GM12878 (cell line): ENCODE measurements around the gene TTC16. TPM values are rescaled to one million over a fixed set of nuclear protein-coding genes. Genes with fewer than 3 reads are reported as not detected.

ENCODE experiments used
- ATAC-seq: fragments of 200-7000 bp; cut with Tn5 transposase; 3 replicates; pipeline ENCODE4 v1.9.1; 2020; ENCODE audit warnings: mild to moderate bottlenecking, moderate library complexity
- BruUV-seq: library from RNA; stranded (reverse); fragments of 400-500 nt; replicated peaks from 2 replicates; lab custom pipeline; 2021; lab: Mats Ljungman, UMichigan
- CTCF ChIA-PET: fragments of 300-600 bp; sonication (Branson Sonifier 250); formaldehyde crosslinking; extraction: SDS; loops from one replicate; lab custom pipeline; 2021; ENCODE audit warnings: inconsistent platforms; lab: Yijun Ruan, JAX
- POLR2A ChIA-PET: fragments of 350-600 bp; formaldehyde crosslinking; extraction: SDS; loops from one replicate; lab custom pipeline; 2021; ENCODE audit warnings: inconsistent platforms; lab: Charles Lee
- RAD21 ChIA-PET: fragments of 300-600 bp; sonication (Branson Sonifier 250); formaldehyde crosslinking; loops from one replicate; lab custom pipeline; 2023; ENCODE audit warnings: antibody characterized with exemption; ENCODE audit not compliant: unreplicated experiment; lab: Charles Lee
- SMC1A ChIA-PET: fragments of 300-600 bp; sonication (Branson Sonifier 250); formaldehyde crosslinking; loops from one replicate; lab custom pipeline; 2023; ENCODE audit not compliant: unreplicated experiment, uncharacterized antibody; lab: Charles Lee
- DNase-seq: peaks from one replicate; pipeline ENCODE4 v3.0.0-alpha.2; 2011; ENCODE audit warnings: low read depth, low spot score
- FAIRE-seq: peaks from 3 replicates; lab custom pipeline; 2011; peaks lifted over from hg19 to GRCh38; lab: Jason Lieb, UNC
- H2AFZ ChIP-seq: 2 replicates; pipeline ENCODE4 v1.6.0; 2011; ENCODE audit warnings: low read depth, low read length, control low read depth; ENCODE audit not compliant: control insufficient read depth
- H3K27ac ChIP-seq: 2 replicates; pipeline ENCODE4 v1.5.1; 2011; ENCODE audit warnings: control low read depth; ENCODE audit not compliant: control insufficient read depth, insufficient read depth
- H3K27me3 ChIP-seq, 2 experiments: replicated peaks in 1 of 2; 2 replicates each; pipeline versions ENCODE4 v1.6.0 to v1.6.1; 2011; ENCODE audit warnings: low read length in 1 of 2; ENCODE audit not compliant: control insufficient read depth in 2 of 2, insufficient read depth in 2 of 2
- H3K36me3 ChIP-seq, 2 experiments: 2 replicates each; pipeline ENCODE4 v1.5.1; 2011; ENCODE audit warnings: low read length in 1 of 2; ENCODE audit not compliant: control insufficient read depth in 2 of 2, insufficient read depth in 2 of 2
- H3K4me1 ChIP-seq: 2 replicates; pipeline ENCODE4 v1.6.1; 2011; ENCODE audit warnings: mild to moderate bottlenecking, low read length, moderate library complexity, mixed read lengths; ENCODE audit not compliant: control insufficient read depth, insufficient read depth
- H3K4me2 ChIP-seq: 2 replicates; pipeline ENCODE4 v1.6.0; 2011; ENCODE audit warnings: control low read depth; ENCODE audit not compliant: control insufficient read depth, insufficient read depth
- H3K4me3 ChIP-seq: fragments of 200-600 bp; sonication (generic); 2 replicates; pipeline ENCODE4 v1.5.1; 2016
- H3K79me2 ChIP-seq: 2 replicates; pipeline ENCODE4 v1.6.0; 2011; ENCODE audit warnings: low read length; ENCODE audit not compliant: control insufficient read depth, insufficient read depth
- H3K9ac ChIP-seq: 2 replicates; pipeline ENCODE4 v1.8.0; 2011; ENCODE audit warnings: low read length, control low read depth, mixed read lengths; ENCODE audit not compliant: control insufficient read depth, insufficient read depth
- H3K9me3 ChIP-seq: replicated peaks from 3 replicates; pipeline ENCODE4 v1.5.1; 2011; ENCODE audit warnings: mild to moderate bottlenecking, low read length; ENCODE audit not compliant: control insufficient read depth, insufficient read depth
- H4K20me1 ChIP-seq: 2 replicates; pipeline ENCODE4 v1.6.0; 2011; ENCODE audit not compliant: control insufficient read depth, insufficient read depth
- CBFB ChIP-seq: IDR thresholded peaks from 2 replicates; pipeline ENCODE4 v1.6.1; 2016; ENCODE audit warnings: antibody characterized with exemption, low read depth
- CREB1 ChIP-seq: IDR thresholded peaks from 2 replicates; pipeline ENCODE4 v1.6.1; 2012; ENCODE audit warnings: low read depth, mild to moderate bottlenecking, inconsistent platforms
- CTCF ChIP-seq, 3 experiments: IDR thresholded peaks in 2 of 3; conservative IDR thresholded peaks in 1 of 3; 2 replicates each; pipeline ENCODE4 v1.5.1; 2011; ENCODE audit warnings: low read depth in 3 of 3, low read length in 3 of 3, mild to moderate bottlenecking in 3 of 3, control low read depth in 2 of 3, moderate library complexity in 2 of 3, inconsistent platforms in 1 of 3, mixed read lengths in 1 of 3; ENCODE audit not compliant: control insufficient read depth in 2 of 3, insufficient read depth in 1 of 3; ENCODE audit errors: extremely low read depth in 1 of 3
- FOXK2 ChIP-seq: fragments of 450-650 bp; IDR thresholded peaks from 2 replicates; pipeline ENCODE4 v1.6.1; 2017; ENCODE audit warnings: mild to moderate bottlenecking, moderate library complexity
- IKZF1 ChIP-seq: fragments of 450-650 bp; conservative IDR thresholded peaks from 2 replicates; pipeline ENCODE4 v1.6.1; 2017; ENCODE audit warnings: antibody characterized with exemption, mild to moderate bottlenecking
- MAX ChIP-seq: IDR thresholded peaks from 2 replicates; pipeline ENCODE4 v1.6.1; 2012; ENCODE audit warnings: low read depth, low read length, improper control_type of control experiment
- NRF1 ChIP-seq: conservative IDR thresholded peaks from 2 replicates; pipeline ENCODE4 v1.6.1; 2011; ENCODE audit warnings: mild to moderate bottlenecking, low read depth, low read length, improper control_type of control experiment
- PKNOX1 ChIP-seq: fragments of 450-650 bp; IDR thresholded peaks from 2 replicates; pipeline ENCODE4 v1.6.1; 2016; ENCODE audit warnings: mild to moderate bottlenecking
- SMAD1 ChIP-seq: fragments of 450-650 bp; IDR thresholded peaks from 2 replicates; pipeline ENCODE4 v1.6.1; 2018; ENCODE audit warnings: mild to moderate bottlenecking, low read depth; ENCODE audit not compliant: partially characterized antibody
- SUZ12 ChIP-seq: fragments of 200-600 bp; sonication (generic); IDR thresholded peaks from one replicate; pipeline ENCODE4 v1.6.1; 2018; ENCODE audit warnings: antibody characterized with exemption, mild to moderate bottlenecking; ENCODE audit not compliant: unreplicated experiment
- ZNF24 ChIP-seq: fragments of 450-650 bp; IDR thresholded peaks from 2 replicates; pipeline ENCODE4 v1.6.1; 2017; ENCODE audit warnings: antibody characterized with exemption, mild to moderate bottlenecking
- ZNF384 ChIP-seq: IDR thresholded peaks from 2 replicates; pipeline ENCODE4 v1.6.1; 2012; ENCODE audit warnings: low read depth, mild to moderate bottlenecking, low read length, improper control_type of control experiment, borderline replicate concordance
- ZZZ3 ChIP-seq: IDR thresholded peaks from 2 replicates; pipeline ENCODE4 v1.6.1; 2011; ENCODE audit warnings: low read depth; ENCODE audit not compliant: control insufficient read depth, insufficient read length
- WGBS: methylation state at CpG from one replicate; pipeline ENCODE4 v1.1.6; 2016; ENCODE audit warnings: low lambda C conversion rate; ENCODE audit not compliant: insufficient replicate concordance, insufficient coverage; ENCODE audit errors: missing lambda C conversion rate; 5-methylcytosine and 5-hydroxymethylcytosine counted together
- in situ Hi-C: fragments of 300-500 bp; cut with MboI; formaldehyde crosslinking; loops from 9 replicates; pipeline ENCODE4 v1.14.3; 2018; ENCODE audit warnings: mixed read lengths
- intact Hi-C: fragments of 100-400 bp; cut with micrococcal nuclease; formaldehyde crosslinking; loops from one replicate; pipeline ENCODE4 v1.14.2; 2022; ENCODE audit not compliant: unreplicated experiment
- polyA plus RNA-seq, 11 experiments: library from polyadenylated mRNA; depleted of rRNA in 4 of 11; unstranded in 6 of 11; stranded (reverse) in 5 of 11; fragments of >200 nt; fragmentation: Nextera tagmentation in 4 of 11; fragmentation: Illumina TruSeq in 1 of 11; extraction: Ambion mirVana in 4 of 11; extraction: Trizol in 1 of 11; gene quantifications; 1 replicate in 1 of 11; 2 replicates in 10 of 11; pipeline versions ENCODE4 v1.2.1 to v1.2.3, GENCODE V29; 2011 to 2016; ENCODE audit warnings: inconsistent platforms in 2 of 11, missing spikeins in 2 of 11, low read depth in 1 of 11
- total RNA-seq, 4 experiments: library from RNA; depleted of rRNA in 3 of 4; stranded (reverse); fragments of >200 nt in 3 of 4; fragmentation: Illumina TruSeq in 1 of 4; extraction: Trizol in 1 of 4; gene quantifications; 2 replicates each; pipeline versions ENCODE4 v1.2.1 to v1.2.3, GENCODE V29; 2013 to 2021
- TF ChIP-seq, protein P1 (sequence below): fragments of 150-350 bp; IDR thresholded peaks from 2 replicates; pipeline ENCODE4 v1.6.1; 2016; ENCODE audit warnings: low read depth, low read length
- TF ChIP-seq, protein P2 (sequence below): fragments of 450-650 bp; IDR thresholded peaks from 2 replicates; pipeline ENCODE4 v1.6.1; 2017; ENCODE audit warnings: borderline replicate concordance

The TTC16 gene
- total and polyA plus RNA-seq, 10 of the 15 experiments (the other 5 are each of a cell fraction or from before 2014, with no cell fraction given), result 0.03 TPM; not detected in 9

GRCh38 chr9:127729522-127730256 is 13.8 kb downstream of the TTC16 start:
- Histone ChIP-seq H2AFZ (no peak overlapping the region), H3K79me2 (no peaks in the 10 kb centered on the region), H3K36me3 (no peaks in the 10 kb centered on the region), H3K9me3 (no peaks in the 10 kb centered on the region), H3K27ac (no peak overlapping the region), H3K4me1 (peaks cover 6% of the 10 kb centered on the region), H3K4me2 (no peak overlapping the region), H4K20me1 (no peaks in the 10 kb centered on the region), H3K27me3 (no peaks in the 10 kb centered on the region), H3K4me3 (no peak overlapping the region), H3K9ac (no peak overlapping the region)
- no TSS peak for BruUV-seq
- no peak for DNase-seq
- ATAC-seq, result no peak
- RAD21 ChIA-PET, result interaction anchor here (0.5 kb wide), 1 partner anchor 130 kb away, joined by 3 read pairs; no protein-coding TSS in a partner anchor
- 51% methylated on average over 18 of the region's 18 CpGs for WGBS
- intact Hi-C loops (no loop called here), in situ Hi-C loops (loop anchor here (5.0 kb wide), 2 partner anchors 137 to 227 kb away; no protein-coding TSS in a partner anchor)
- CTCF ChIA-PET, result interaction anchor here (0.7 to 2.0 kb wide), 4 partner anchors 92 to 204 kb away, joined by 3 to 9 read pairs (median 3); no protein-coding TSS in a partner anchor
- FAIRE-seq, result no peak
- SMC1A ChIA-PET, result interaction anchor here (1.2 kb wide), 1 partner anchor 13 kb away, joined by 3 read pairs; the partner anchor contains the start of gene TTC16
- POLR2A ChIA-PET, result interaction anchor here (0.5 kb wide), 1 partner anchor 104 kb away, joined by 6 read pairs; no protein-coding TSS in a partner anchor
- no peak for TF ChIP-seq CREB1
- TF ChIP-seq, protein P1, sequence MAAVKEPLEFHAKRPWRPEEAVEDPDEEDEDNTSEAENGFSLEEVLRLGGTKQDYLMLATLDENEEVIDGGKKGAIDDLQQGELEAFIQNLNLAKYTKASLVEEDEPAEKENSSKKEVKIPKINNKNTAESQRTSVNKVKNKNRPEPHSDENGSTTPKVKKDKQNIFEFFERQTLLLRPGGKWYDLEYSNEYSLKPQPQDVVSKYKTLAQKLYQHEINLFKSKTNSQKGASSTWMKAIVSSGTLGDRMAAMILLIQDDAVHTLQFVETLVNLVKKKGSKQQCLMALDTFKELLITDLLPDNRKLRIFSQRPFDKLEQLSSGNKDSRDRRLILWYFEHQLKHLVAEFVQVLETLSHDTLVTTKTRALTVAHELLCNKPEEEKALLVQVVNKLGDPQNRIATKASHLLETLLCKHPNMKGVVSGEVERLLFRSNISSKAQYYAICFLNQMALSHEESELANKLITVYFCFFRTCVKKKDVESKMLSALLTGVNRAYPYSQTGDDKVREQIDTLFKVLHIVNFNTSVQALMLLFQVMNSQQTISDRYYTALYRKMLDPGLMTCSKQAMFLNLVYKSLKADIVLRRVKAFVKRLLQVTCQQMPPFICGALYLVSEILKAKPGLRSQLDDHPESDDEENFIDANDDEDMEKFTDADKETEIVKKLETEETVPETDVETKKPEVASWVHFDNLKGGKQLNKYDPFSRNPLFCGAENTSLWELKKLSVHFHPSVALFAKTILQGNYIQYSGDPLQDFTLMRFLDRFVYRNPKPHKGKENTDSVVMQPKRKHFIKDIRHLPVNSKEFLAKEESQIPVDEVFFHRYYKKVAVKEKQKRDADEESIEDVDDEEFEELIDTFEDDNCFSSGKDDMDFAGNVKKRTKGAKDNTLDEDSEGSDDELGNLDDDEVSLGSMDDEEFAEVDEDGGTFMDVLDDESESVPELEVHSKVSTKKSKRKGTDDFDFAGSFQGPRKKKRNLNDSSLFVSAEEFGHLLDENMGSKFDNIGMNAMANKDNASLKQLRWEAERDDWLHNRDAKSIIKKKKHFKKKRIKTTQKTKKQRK, result no peak
- no peak for TF ChIP-seq SUZ12
- TF ChIP-seq, protein P2, sequence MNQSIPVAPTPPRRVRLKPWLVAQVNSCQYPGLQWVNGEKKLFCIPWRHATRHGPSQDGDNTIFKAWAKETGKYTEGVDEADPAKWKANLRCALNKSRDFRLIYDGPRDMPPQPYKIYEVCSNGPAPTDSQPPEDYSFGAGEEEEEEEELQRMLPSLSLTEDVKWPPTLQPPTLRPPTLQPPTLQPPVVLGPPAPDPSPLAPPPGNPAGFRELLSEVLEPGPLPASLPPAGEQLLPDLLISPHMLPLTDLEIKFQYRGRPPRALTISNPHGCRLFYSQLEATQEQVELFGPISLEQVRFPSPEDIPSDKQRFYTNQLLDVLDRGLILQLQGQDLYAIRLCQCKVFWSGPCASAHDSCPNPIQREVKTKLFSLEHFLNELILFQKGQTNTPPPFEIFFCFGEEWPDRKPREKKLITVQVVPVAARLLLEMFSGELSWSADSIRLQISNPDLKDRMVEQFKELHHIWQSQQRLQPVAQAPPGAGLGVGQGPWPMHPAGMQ, result no peak
- TF ChIP-seq IKZF1, result no peak
- no peak for TF ChIP-seq CTCF (IDR thresholded peaks at IDR 0.05 in 2 of 3, conservative IDR thresholded peaks at IDR 0.05 in 1 of 3; ENCODE audit: control insufficient read depth in 2 of 3, extremely low read depth in 1 of 3, insufficient read depth in 1 of 3, low read depth in 3 of 3, low read length in 3 of 3)
- TF ChIP-seq ZNF384, result no peak
- no peak for TF ChIP-seq MAX
- no peak for TF ChIP-seq ZNF24
- no peak for TF ChIP-seq ZZZ3
- TF ChIP-seq CBFB, result no peak
- TF ChIP-seq SMAD1, result no peak
- TF ChIP-seq FOXK2, result no peak
- TF ChIP-seq NRF1, result no peak
- TF ChIP-seq PKNOX1, result no peak
